Omental fat pad (tissue), 4 donors: ENCODE data around the gene LRRTM4. TPM values are rescaled to one million over a fixed set of nuclear protein-coding genes. Genes with fewer than 3 reads are reported as not detected.

Experiments used
- ATAC-seq: fragments of 150-250 bp; one replicate; pipeline ENCODE4 v1.9.1; 2016; ENCODE audit warnings: mild to moderate bottlenecking, moderate library complexity; ENCODE audit not compliant: low FRiP score
- DNase-seq: peaks from one replicate; pipeline ENCODE4 v3.0.0-alpha.2; 2019; ENCODE audit warnings: low spot score
- CTCF ChIP-seq, 3 donors: fragments of 450-650 bp; IDR thresholded peaks; one replicate each; pipeline ENCODE4 v1.5.1; 2016 to 2017; ENCODE audit warnings: antibody characterized with exemption in 3 of 3, mild to moderate bottlenecking in 3 of 3, moderate library complexity in 2 of 3
- total RNA-seq, 4 donors: library from RNA; depleted of rRNA; stranded (reverse); fragments of >200 nt; gene quantifications; one replicate each; pipeline ENCODE4 v1.1.0, GENCODE V29; 2016

Gene LRRTM4
- total RNA-seq, 4 donors from 2014 or later = 0.32 TPM; not detected in 3

DNA sequence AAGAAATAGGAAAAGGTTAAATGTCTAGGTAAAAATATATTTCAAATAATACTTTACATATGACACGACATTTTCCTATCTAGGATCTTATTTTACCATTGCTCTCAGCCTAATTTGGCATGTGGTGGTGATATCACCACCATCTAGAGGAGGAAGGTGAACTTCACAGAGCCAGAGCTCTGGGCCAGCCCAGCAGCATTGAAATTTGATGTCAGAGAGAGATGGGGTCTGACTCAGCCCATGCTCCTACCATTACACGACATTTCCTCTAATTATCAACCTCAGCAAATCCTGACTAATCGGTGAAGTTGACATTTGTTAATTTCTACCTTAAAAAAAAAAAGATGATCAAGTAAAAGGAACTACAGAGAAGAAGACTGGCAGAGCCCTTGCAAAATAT, 42.3 kb downstream of the LRRTM4 start:
- ATAC-seq = no peak
- no peak for TF ChIP-seq CTCF (IDR thresholded peaks at IDR 0.05)

GRCh38 chr2:77479395-77479794, 42.8 kb downstream of the LRRTM4 start:
- no peak for ATAC-seq
- no peak for DNase-seq
- TF ChIP-seq CTCF (IDR thresholded peaks at IDR 0.05) = no peak

More for the DNA sequence above, 42.3 kb downstream of the LRRTM4 start:
- no peak for DNase-seq

GRCh38 chr2:77470096-77470495, 52.1 kb downstream of the LRRTM4 start:
- ATAC-seq (no peak), DNase-seq (no peak)
- TF ChIP-seq CTCF (IDR thresholded peaks at IDR 0.05) = no peak

DNA sequence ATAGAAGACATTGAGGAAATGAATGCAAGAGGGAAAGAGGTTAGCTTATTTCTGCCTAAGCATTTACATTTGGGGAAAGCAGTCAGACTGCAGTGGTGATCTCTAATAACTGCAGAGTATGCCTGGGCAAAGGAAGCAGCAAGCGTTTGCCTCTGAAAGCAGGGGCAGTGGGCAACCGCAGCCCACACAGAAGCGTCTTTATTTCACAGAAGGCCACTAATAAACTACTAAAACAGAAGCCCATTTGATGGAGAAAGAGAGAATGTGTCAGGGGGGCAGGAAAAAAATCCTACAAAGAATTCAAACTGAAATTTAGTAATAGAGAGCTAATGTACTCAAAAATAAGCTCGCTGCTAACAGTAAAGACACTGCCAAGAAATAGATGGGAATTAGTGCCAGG, 53.1 kb downstream of the LRRTM4 start:
- no peak for DNase-seq
- ATAC-seq = no peak

DNA sequence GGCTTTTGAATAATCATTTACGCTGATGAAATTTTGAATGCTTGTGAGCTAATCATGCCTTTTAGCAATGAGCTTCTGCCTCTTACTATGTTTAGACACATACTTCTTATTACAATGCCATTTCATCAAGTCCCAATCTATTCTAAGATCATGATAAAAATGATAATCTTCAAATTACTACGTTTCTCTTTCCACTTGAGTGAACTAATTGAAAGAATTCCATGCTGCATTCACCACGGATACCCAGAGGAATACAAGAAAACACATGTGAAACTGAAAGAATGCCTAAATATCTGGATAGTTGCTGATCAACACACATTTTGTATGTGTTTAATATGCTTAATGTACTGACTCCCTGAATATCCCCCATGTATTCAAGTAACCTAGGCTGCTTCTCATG, 62.3 kb downstream of the LRRTM4 start:
- DNase-seq = no peak
- TF ChIP-seq CTCF (IDR thresholded peaks at IDR 0.05) = no peak
- no peak for ATAC-seq

More for the DNA sequence above, 53.1 kb downstream of the LRRTM4 start:
- TF ChIP-seq CTCF (IDR thresholded peaks at IDR 0.05) = no peak

DNA sequence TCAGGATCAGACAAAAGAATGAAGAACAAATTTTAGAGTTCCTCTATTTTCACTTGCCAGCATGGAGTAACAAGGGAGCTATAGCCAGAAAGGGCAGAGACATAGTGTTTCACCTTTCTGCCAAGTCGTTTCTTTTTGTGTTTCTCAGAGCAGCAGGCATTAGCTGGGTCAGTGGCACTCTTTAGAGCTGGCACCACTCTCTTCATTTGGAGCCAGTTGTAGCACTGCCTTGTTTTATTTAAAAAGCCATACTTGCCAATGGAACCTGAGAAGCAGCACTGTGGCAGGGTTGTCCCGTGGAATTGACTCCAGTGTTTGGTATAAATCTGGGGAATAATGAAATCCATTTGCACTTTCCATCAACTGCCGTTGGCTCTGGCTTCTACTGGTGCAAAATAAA, 64.0 kb downstream of the LRRTM4 start:
- DNase-seq (no peak), ATAC-seq (no peak)
- no peak for TF ChIP-seq CTCF (IDR thresholded peaks at IDR 0.05)

DNA sequence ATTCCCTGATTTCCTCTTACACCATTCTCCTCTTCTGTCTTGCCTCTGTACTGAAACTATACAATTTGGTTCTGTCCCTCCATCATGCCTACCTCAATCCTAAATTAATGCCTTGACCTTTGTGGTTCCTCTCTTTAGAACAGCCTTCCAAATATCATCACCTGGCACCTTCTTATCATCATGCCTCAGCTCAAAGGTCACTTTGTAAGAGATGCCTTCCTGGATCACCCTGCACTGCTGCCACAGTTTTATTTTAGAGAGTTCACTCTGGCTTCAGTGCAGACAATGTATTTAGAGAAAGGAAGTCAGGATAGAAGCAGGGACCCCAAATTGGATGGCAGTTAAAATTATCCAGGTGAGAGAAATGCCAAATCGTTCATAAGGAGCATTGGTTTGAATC, 64.5 kb downstream of the LRRTM4 start:
- no peak for ATAC-seq
- no peak for TF ChIP-seq CTCF (IDR thresholded peaks at IDR 0.05)
- no peak for DNase-seq
